HuH-7.5 (cell line): ENCODE results near the gene ACVR1.

Source experiments
- DNase-seq: peaks from one replicate; pipeline ENCODE4 v3.0.0; 2011; ENCODE audit warnings: low spot score

The ACVR1 gene

DNA sequence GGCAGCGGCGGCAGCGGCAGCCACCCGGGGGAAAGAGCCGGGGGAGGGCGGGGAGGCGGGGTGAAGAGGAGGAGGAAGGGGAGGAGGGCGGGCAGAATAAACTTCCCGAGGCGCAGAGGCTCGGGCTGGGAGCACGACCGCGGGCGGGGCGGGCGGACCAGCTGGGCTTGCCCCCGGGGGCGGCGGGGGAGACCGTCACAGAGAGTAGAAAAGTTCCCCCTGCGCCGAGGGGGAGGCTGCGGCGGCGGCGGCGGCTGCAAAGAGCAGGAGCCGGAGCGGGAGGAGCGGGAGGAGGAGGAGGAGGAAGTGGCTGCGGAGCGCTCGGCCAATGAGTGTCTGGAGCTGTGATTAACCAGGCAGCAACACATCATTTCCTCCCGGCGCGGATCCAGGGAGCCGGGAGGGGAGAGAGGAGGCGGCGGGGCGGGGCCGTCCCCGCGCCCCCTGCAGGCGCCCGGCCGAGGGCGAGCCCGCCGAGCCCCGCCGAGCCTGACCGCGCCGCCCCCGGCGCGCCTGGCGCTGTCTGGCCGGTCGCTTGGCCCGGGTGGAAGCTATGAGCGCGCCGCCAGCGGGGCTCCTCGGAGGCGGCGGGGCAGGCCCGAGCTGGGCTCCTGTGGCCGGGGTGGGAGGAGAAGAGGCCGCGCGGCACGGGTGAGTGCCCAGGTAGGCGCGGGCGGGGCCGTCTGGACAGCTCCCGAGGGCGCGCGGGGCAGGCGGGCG is at the start of gene ACVR1:
ACVR1 (minus strand) TSS at position 265 of the 720 bp plus-strand sequence. CDS start 76,837 bp downstream, outside the sequence.
- DNase-seq, result peak; percentile 90

DNA sequence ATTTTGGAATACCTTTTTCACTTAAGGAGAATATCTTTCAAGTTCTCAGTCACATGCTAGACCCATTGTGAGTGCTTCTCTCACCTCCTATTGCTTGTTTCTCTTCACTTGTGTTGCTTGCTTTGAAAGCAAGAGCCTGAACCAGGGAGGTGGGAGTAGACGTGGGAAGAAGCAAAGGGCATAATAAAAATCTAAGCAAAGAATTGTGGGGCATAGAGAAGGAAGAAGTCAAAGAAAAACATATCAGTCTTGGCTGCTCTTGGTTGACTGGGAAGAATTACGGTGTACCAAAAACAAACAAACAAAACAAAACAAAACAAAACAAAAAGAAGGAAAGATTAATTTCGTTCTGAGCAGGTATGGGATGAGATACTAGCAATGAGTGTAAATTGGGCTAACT is 48.9 kb upstream of the ACVR1 start:
- no peak for DNase-seq

DNA sequence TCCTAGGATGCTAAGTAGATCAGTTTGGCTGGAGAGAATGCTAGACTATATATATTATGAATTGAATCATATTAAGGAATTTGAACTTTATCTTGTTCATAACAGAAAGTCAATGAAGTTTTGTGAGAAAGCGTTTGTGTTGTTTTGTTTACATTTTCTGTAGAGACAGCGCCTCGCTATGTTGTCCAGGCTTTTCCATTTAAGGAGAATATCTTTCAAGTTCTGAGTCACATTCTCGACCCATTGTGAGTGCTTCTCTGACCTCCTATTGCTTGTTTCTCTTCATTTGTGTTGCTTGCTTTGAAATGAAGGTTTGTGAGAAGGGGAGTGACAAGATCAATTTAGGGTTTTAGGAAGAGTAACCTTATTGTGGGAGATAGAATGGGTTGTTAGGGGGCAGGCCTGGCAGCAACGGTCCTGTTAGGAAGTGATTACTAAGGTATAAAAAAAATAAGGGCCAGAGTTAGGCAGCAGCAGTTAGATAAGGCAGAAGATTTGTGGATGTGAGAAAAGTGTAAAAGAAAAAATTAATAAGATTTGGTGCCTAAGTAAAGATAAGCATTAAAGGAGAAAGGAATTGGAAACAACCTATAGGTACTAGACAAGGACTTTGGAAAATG is 47.6 kb upstream of the ACVR1 start:
- DNase-seq, result no peak

DNA sequence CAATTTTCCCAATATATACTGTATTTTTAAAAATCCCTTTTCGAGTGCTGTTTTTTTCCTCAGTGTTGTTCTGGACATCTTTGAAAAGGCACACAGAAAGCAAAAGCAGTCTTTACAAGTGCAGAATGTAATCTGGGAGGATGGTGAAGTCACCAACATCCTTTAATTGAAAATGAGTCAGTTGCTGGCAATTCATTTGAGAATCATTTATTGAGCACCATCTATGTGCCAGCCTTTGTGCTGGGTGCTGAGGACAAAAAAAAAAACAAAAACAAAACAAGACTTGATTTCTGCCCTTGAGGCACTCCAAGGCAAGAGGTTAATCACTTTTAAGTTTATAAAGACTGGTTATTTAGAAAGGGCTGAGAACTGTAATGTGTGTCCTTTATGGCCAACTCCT is 46.7 kb upstream of the ACVR1 start:
- no peak for DNase-seq

DNA sequence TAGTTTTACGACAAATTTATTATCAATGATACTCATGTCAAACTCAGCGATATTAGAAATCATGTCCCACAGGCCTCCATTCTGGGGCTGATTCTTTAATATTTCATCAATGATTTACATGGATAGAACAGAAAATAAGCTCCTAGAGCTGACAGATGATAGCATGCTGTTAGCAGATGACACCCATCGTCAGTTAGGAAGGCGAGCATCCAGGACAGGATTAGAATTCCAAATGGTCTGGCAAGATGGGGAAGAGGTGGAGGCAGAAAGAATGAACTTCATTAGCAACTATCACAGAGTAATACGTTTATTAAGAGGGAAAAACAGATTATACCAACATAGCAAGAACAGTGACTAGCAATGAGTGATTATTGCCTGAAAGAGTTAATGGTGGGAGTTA is 46.2 kb upstream of the ACVR1 start:
- DNase-seq, result no peak

DNA sequence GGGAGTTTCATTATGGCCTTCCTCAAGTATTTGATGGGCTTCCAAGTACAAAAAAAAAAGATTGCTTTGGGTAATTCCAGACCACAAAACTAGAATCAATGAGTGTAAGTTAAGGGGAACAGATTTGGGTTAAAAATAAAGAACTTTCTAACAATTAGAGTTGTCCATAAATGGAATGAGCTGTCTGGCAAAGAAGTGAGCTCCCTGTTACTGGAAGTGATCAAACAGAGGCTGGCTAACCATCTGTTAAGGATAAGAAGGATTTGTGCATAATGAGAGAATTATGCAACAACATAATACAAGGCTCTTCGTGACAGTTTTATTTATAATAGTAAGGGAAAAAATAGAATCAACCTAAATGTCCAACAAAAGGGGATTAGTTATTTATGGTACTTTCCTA is 44.6 kb upstream of the ACVR1 start:
- no peak for DNase-seq

DNA sequence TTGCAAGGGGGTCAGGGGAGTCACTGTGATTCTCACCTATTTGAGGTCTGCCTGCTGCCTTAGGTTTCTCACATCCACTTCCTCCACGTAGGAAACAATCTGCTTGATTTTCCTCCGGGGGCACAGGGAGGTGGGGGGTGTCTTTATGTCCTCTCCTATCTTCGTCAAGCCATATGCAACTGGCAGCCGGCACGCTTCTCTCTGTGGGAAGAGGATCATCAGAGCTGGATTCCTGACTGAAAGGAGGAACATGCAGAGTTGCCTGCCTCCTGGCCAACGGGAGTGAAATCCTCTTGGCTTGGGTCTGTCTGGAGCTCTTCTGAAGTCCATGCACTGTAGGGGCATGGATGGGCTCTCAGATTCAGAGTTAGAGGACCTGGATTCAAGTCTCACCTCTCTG is 43.1 kb upstream of the ACVR1 start:
- no peak for DNase-seq

DNA sequence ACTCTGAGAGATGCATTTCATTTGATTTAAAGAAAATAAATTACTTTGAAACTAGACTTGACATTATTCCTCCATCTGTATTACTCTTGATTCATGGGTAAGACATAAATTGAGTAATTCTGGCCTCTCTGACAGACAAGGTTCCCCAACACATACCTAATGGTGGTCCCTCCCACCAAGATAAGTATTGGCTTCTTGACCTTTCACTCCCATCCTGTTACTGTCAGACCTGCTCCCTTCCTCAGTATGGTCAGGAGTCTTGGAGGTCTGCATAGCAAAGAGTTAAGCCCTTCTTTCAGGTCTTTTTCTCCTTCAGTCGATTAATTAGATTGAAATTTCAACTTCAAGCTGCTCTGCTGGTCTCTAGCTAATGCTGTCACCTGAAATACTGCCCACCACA is 42.2 kb upstream of the ACVR1 start:
- no peak for DNase-seq

DNA sequence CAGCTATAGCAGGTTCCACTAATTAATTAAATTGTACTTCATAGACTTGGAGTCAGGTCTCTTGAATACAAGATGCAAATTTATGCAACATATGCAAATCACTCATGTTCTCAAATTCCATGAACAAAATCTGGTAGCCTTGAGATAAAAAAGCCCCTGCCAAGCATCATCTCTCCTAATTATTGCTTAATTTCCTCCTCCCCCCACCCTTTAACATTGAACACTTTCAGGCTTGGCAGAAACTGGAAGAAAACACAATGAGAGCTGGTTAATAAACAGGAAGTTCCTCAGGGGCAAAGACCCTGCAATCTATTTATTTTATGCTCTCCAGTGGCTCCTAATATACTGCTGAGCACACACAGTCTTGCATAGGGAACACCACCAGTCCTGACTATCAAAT is 35.6 kb upstream of the ACVR1 start:
- no peak for DNase-seq

DNA sequence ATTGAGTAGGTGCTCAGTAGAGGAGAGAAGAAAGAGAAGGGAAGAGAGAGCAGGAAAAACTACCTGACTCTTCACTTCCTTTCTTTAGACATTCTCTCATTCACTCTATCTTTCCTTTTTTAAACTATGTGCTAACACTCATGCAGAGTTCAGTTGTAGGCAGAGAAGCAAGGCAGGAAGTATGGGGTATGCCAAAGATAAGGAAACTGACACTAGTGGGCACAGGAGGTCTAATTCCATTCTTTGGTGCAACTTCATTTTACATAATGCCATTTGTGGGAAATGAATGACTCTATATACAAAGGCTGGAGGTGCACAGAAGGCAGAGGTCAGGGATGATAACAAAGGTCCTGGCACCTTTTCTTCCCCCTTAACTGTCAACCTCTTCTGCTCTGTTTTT is 35.1 kb upstream of the ACVR1 start:
- no peak for DNase-seq

DNA sequence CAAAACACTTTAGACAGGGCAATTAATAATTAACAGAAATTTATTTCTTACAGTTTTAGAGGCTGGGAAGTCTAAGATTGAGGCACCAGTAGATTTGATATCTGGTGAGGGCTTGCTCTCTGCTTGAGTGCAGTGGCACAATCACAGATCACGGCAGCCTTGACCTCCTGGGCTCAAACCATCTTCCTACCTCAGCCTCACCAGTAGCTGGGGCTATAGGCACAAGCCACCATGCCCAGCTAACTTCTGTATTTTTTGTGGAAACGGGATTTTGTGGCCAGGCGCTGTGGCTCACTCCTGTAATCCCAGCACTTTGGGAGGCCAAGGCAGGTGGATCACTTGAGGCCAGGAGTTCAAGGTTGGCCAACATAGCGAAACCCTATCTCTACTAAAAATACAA is 29.0 kb upstream of the ACVR1 start:
- DNase-seq, result no peak

DNA sequence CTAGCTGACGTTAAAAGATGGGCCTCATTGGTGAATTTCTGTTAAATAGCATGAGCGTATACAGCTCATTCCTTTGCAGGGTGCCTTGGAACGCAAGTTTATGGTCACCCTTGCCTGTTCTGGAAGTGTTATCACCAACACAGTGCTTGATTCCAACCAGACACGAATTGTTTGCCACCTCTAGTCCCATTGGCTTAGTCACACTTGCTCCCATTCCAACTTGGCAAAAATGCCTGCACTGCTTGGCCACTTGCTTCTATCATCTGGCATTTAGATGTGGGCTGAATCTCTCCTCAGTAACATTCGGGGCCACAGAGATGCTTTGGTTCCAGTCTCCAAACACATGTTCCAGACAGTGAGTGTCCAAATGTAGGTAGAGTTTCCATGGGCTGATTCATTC is 27.5 kb upstream of the ACVR1 start:
- DNase-seq, result no peak

DNA sequence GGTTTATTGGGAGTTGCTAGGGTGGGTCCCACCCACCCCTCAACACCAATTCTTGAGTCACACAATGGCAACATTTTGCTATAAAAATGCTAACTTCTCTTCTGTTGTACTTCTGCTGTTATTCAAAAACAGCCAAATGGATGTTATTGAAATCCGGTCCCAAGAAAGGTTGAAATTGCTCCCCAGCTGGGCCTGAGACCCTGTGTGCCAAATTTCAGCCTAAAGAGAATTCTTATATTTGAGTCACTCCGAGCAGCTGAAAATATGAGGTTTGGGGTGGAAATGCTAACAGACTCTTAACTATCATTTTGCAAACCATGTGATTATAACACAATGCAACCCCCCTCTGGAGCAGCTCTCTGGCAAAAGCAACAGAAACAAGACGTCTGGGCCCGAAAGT is 27.0 kb upstream of the ACVR1 start:
- DNase-seq, result no peak

DNA sequence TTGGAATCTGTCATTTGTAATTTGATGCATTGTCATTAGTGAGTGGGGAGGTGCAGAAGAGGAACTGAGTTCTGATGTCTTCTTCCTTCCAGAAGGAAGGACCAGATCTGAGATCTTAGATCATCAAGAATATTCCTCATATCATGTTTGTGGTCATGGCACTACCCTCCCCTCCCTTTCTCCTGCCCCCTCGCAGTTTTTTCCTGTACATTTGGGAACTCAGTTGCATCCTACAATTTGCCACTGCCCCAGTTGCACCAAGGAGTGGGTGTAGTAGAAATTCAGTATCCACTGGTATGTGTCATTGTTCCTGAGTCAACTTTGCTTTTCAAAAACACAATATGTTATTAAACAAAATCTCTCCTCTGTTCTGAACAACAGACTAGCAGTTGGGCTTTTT is 26.6 kb upstream of the ACVR1 start:
- DNase-seq, result no peak

DNA sequence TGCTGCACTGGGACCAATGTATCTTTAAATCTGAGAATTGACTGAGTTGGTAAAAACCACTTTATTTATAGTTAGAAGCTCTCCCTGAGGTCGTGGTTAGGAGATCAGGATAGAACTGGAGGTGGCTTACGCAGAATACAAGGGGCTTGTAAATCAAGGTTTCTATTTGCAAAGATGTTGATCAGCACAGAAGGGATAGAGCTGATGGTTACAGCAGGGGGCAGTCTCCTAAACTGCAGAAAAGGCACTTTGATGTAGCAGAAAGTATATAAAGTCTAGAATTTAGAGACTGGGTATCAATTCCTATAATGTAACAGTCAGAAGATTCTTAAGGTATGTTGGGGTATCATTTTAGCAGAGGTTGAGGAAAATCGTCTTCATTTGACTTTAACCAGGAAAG is 25.2 kb upstream of the ACVR1 start:
- no peak for DNase-seq

DNA sequence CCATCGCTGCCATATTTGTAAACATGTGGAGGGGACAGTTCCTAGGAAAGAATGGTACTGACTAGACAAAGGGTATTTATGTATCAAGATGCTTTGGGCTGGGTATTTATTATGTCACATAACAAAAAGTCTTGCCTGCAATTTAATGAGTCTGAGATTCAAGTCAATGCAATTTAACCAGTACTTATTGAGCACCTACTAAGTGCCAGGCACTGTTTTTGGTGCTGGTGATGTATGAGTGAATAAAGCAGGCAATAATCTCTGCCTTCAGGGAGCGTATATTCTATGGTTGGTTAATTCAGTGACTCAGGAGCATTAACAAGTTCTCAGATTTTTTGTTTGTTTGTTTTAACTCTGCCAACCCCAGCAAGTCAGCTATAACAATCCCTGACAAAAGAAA is 24.6 kb upstream of the ACVR1 start:
- DNase-seq, result no peak

DNA sequence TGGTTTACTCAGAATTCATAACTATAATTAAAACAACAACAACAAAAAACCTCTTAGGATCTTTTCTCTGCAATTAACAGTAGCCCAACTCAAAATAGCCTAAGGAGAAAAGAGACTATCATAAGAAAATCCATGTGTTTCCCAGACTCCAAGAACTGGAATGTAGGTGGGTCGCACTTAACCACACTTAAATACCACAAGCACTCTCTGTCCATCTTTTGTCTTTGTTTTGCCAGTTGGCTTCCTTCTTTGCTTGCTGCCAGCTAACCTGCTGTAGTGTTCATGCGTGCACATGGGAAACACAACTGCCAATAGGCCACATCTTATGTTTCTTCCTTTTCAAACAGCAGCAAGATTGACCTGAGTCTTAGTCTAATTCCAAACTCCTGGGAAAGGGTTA is 24.1 kb upstream of the ACVR1 start:
- DNase-seq, result no peak

DNA sequence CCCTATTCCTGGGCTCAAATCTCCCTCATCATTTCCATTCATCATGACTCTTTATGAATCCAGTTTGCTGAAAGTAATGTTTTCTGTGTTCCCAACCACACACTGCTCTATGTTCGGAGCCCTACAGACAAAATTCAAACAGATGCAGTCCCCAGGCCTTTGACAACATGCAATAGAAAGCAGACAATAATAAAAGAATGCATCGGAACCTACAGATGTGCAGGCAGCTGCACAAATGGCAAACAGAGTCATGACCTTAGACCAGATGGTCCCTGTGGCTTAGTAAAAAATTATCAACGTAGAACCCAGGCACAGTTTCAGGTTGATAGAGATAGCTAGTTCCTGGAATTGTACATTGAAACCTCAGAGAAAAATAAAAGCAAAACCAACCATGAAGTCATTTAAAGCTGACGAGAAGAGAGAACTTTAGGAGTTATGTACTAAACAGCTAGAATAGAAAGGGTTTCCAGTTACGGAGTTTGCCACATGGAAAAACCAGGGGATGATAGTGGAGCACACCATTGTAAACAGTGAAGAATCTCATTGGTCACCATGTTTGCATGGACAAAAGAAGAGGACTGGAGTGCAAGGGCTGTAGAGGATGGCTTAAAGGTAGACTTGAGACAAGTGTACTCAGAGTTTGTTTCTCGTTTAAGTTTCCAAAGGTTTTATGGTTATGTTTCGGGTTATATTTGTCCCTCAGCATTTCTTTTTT is 23.2 kb upstream of the ACVR1 start:
- no peak for DNase-seq

DNA sequence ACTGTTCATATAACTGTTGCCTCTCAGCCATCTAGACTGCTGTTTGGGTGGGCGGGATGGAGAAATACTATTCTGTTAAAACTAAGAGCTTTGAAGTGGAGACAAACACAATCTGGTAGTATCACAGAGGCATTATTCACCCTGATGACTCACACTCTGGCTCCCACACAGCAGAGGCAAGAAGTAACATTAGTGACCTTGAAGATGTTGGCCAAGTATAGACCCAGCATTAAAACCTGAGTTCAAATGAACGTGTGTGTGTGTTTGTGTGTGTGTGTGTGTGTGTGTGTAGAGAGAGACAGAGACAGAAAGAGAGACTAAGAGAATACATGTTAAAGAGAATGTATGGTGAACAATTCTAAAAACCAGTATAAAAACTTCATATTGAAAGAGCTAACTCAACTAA is 22.5 kb upstream of the ACVR1 start:
- no peak for DNase-seq

DNA sequence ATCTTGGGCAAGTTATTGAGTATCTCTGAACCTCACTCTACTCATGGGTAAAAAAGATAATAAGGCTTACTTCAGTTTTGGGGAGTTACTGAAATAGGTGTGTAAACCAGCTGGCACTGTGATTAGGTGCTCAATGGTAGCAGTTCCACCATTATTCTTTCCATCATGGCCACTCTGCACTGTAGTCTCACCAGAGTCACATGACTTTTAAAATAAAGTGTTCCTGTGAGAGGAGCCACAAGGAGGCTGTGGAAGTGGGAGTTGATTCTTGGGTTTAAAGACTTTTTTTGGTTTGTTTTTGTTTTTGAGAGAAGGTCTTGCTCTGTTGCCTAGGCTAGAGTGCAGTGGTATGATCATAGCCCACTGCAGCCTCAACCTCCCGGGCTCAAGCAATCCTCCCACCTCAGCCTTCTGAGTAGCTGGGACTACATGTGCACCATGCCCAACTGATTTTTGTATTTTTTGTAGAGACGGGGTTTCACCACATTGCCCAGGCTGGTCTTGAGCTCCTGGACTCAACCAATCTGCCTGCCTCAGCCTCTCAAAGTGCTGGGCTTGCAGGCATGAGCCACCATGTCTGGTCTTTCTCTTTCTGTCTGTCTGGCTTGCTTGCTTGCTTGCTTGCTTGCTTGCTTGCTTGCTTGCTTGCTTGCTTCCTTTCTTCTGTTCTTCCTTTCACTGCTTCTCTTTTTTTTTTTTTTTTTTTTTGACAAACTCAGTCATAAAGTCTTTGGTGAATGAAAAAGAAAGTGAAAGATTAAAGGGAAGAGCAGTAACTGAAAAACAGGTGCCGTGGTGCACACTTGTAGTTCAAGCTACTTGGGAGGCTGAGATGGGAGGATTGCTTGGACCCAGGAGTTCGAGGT is 21.2 kb upstream of the ACVR1 start:
- DNase-seq, result no peak

DNA sequence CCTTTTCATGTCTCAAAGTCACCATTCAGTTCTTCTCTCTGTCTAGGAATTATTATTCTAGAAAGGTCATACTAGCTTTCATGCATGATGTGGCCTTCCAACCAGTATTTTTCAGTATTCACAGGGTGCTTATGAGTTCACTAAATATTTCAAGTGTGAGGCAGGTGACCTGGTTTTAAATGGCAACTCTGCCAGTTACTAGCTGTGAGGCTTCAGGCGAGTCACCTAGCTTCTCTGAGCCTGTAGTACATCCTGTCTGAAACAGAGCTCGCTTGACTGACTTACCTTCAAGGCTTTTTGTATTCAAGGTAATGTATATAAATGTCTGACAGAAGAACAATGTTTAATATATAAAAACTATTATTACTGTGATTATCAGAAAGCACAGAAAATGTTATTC is 19.4 kb upstream of the ACVR1 start:
- no peak for DNase-seq

DNA sequence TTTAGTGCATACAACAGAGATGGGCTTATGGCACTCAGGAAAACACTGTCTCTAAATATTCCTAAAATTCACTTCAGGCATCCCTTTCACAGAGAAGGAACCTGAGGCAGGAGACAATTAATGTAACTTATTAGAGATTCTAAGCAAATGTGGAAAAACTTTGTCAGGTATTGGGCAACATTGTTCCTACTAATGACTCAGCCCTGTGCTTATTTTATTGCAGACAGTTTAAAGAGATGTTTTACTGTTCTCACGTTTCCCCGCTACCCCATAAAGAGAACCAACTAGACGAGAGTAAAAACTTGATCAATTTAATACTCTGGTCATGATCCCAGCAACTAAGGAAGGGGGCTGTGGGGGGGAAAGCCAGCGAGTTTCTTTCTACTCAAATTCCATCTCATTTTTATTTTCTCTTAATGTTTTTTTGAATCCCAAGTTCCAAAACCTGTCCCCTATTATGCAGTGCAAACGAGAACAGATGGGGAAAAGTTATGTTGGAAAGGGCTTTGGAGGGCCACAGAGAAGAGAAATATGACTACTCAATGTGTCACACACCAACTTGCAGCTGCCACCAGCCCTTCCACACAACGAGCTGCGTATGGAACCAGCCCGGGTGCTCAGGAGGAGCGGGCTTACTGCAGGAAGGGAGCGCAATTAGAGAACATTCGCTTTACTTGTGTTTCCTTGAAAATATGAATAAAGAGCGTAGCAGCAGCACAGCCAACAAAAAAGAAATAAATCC is 18.7 kb upstream of the ACVR1 start:
- no peak for DNase-seq
